Keratinocyte (primary cell): ENCODE results near the gene CDCP2. TPM values are rescaled to one million over a fixed set of nuclear protein-coding genes. Genes with fewer than 3 reads are reported as not detected.

Source experiments
- DNase-seq: peaks from one replicate; pipeline ENCODE4 v3.0.0-alpha.2; 2011; ENCODE audit warnings: low read depth, missing footprints, low spot score
- FAIRE-seq: peaks from 2 replicates; lab custom pipeline; 2011; peaks lifted over from hg19 to GRCh38; lab: Jason Lieb, UNC
- H2AFZ ChIP-seq: 2 replicates; pipeline ENCODE4 v1.6.0; 2012; ENCODE audit warnings: low read length, control low read depth, inconsistent platforms; ENCODE audit not compliant: control insufficient read depth
- H3K27ac ChIP-seq: 2 replicates; pipeline ENCODE4 v1.5.1; 2011; ENCODE audit warnings: low read length; ENCODE audit not compliant: control insufficient read depth, insufficient read depth
- H3K27me3 ChIP-seq: 3 replicates; pipeline ENCODE4 v1.6.0; 2011; ENCODE audit warnings: low read length; ENCODE audit not compliant: control insufficient read depth, insufficient read depth; ENCODE audit errors: extremely low read depth
- H3K36me3 ChIP-seq, 2 experiments: 2 replicates in 1 of 2; 3 replicates in 1 of 2; pipeline ENCODE4 v1.5.1; 2011; ENCODE audit warnings: low read length in 2 of 2, mild to moderate bottlenecking in 1 of 2; ENCODE audit not compliant: control insufficient read depth in 2 of 2, insufficient read depth in 2 of 2; ENCODE audit errors: extremely low read depth in 1 of 2
- H3K4me1 ChIP-seq: 3 replicates; pipeline ENCODE4 v1.5.1; 2011; ENCODE audit warnings: low read length; ENCODE audit not compliant: control insufficient read depth, insufficient read depth; ENCODE audit errors: extremely low read depth
- H3K4me2 ChIP-seq: 3 replicates; pipeline ENCODE4 v1.6.0; 2011; ENCODE audit warnings: low read depth, low read length; ENCODE audit not compliant: control insufficient read depth, insufficient read depth; ENCODE audit errors: extremely low read depth
- H3K4me3 ChIP-seq, 3 experiments: fragments of 200-600 bp in 1 of 3; sonication (generic) in 1 of 3; 2 replicates in 2 of 3; 3 replicates in 1 of 3; pipeline ENCODE4 v1.5.1; 2011 to 2016; ENCODE audit warnings: low read length in 3 of 3, mild to moderate bottlenecking in 3 of 3, control low read depth in 2 of 3, inconsistent platforms in 1 of 3, low read depth in 1 of 3, mixed read lengths in 1 of 3, mixed run types in 1 of 3, moderate library complexity in 1 of 3; ENCODE audit not compliant: control insufficient read depth in 2 of 3, insufficient read depth in 2 of 3; ENCODE audit errors: extremely low read depth in 1 of 3
- H3K79me2 ChIP-seq: 2 replicates; pipeline ENCODE4 v1.6.0; 2012; ENCODE audit warnings: low read length; ENCODE audit not compliant: control insufficient read depth, insufficient read depth
- H3K9ac ChIP-seq: 3 replicates; pipeline ENCODE4 v1.6.0; 2011; ENCODE audit warnings: low read length; ENCODE audit not compliant: control insufficient read depth, insufficient read depth; ENCODE audit errors: extremely low read depth
- H3K9me1 ChIP-seq: 3 replicates; pipeline ENCODE4 v1.6.0; 2011; ENCODE audit warnings: low read length; ENCODE audit not compliant: control insufficient read depth, insufficient read depth; ENCODE audit errors: extremely low read depth
- H3K9me3 ChIP-seq: 2 replicates; pipeline ENCODE4 v1.5.1; 2012; ENCODE audit warnings: low read depth, low read length; ENCODE audit not compliant: control insufficient read depth
- H4K20me1 ChIP-seq: 3 replicates; pipeline ENCODE4 v1.6.0; 2011; ENCODE audit warnings: low read length; ENCODE audit not compliant: control insufficient read depth, insufficient read depth; ENCODE audit errors: extremely low read depth
- CTCF ChIP-seq, 3 experiments: IDR thresholded peaks in 1 of 3; conservative IDR thresholded peaks in 1 of 3; optimal IDR thresholded peaks in 1 of 3; 2 replicates in 2 of 3; 3 replicates in 1 of 3; pipeline versions ENCODE3 to v1.5.1; 2011; ENCODE audit warnings: low read length in 3 of 3, mild to moderate bottlenecking in 3 of 3, moderate library complexity in 2 of 3, control low read depth in 1 of 3, inconsistent platforms in 1 of 3; ENCODE audit not compliant: insufficient read depth in 2 of 3; ENCODE audit errors: extremely low read depth in 1 of 3
- EZH2 ChIP-seq: IDR thresholded peaks from one replicate; pipeline ENCODE4 v1.6.1; 2012; ENCODE audit warnings: inconsistent platforms, mild to moderate bottlenecking, low read length, moderate library complexity
- dilution Hi-C: fragments of 300-500 bp; cut with MboI; formaldehyde crosslinking; loops from one replicate; pipeline ENCODE4 v1.7.0; 2020; ENCODE audit warnings: low sequenced_read_pairs; ENCODE audit not compliant: extremely low pct_ligation_motif_present
- polyA plus RNA-seq, 5 experiments: library from polyadenylated mRNA; depleted of rRNA in 3 of 5; stranded (reverse) in 3 of 5; stranded (forward) in 1 of 5; unstranded in 1 of 5; fragments of >200 nt; gene quantifications; 1 replicate in 1 of 5; 2 replicates in 3 of 5; 3 replicates in 1 of 5; pipeline versions ENCODE4 v1.2.1 to v1.2.3, GENCODE V29; 2011 to 2012; ENCODE audit warnings: missing spikeins in 2 of 5, low read depth in 1 of 5, low replicate concordance in 1 of 5

The CDCP2 gene
- polyA plus RNA-seq, 1 donor (not counting 4 experiments of a cell fraction or from before 2014, with no cell fraction given): not detected

- Histone ChIP-seq H3K79me2 (no peaks in the 10 kb centered on the region), H3K4me3 (no peak overlapping the region), H3K27ac (no peak overlapping the region), H2AFZ (no peak overlapping the region), H3K36me3 (no peaks in the 10 kb centered on the region), H3K27me3 (no peaks in the 10 kb centered on the region), H3K9me1 (no peaks in the 10 kb centered on the region), H3K9ac (no peak overlapping the region), H3K9me3 (no peaks in the 10 kb centered on the region), H3K4me2 (no peak overlapping the region), H3K4me1 (no peaks in the 10 kb centered on the region), H4K20me1 (no peaks in the 10 kb centered on the region)
- no peak for FAIRE-seq
- TF ChIP-seq CTCF (optimal IDR thresholded peaks at IDR 0.05 in 1 of 3, IDR thresholded peaks at IDR 0.05 in 1 of 3, conservative IDR thresholded peaks at IDR 0.05 in 1 of 3; ENCODE audit: extremely low read depth in 1 of 3, insufficient read depth in 2 of 3, low read length in 3 of 3) (no peak), EZH2 (no peak)
- no peak for DNase-seq
- dilution Hi-C loops: no loop called here
Observed at GRCh38 chr1:54193453-54193852, 40.7 kb upstream of the CDCP2 start.

- no peak overlapping the region for H3K4me2 ChIP-seq
- no peak overlapping the region for H3K9ac ChIP-seq
- dilution Hi-C loops: no loop called here
- no peaks in the 10 kb centered on the region for H3K9me1 ChIP-seq
- H3K79me2 ChIP-seq: no peaks in the 10 kb centered on the region
- H4K20me1 ChIP-seq: no peaks in the 10 kb centered on the region
- FAIRE-seq: no peak
- no peak overlapping the region for H2AFZ ChIP-seq
- DNase-seq: no peak
- no peaks in the 10 kb centered on the region for H3K4me1 ChIP-seq
- no peaks in the 10 kb centered on the region for H3K36me3 ChIP-seq
- TF ChIP-seq EZH2 (no peak), CTCF (optimal IDR thresholded peaks at IDR 0.05 in 1 of 3, IDR thresholded peaks at IDR 0.05 in 1 of 3, conservative IDR thresholded peaks at IDR 0.05 in 1 of 3; ENCODE audit: extremely low read depth in 1 of 3, insufficient read depth in 2 of 3, low read length in 3 of 3) (no peak)
- no peaks in the 10 kb centered on the region for H3K9me3 ChIP-seq
- no peak overlapping the region for H3K27ac ChIP-seq
- H3K27me3 ChIP-seq: no peaks in the 10 kb centered on the region
- H3K4me3 ChIP-seq: no peak overlapping the region
Observed at GRCh38 chr1:54191525-54191924, 38.7 kb upstream of the CDCP2 start.
